OCI-LY1 (cell line): ENCODE results near the gene CNNM3.

Experiments
- H2AFZ ChIP-seq: fragments of 200-600 bp; sonication (generic), shearing (Covaris generic); 2 replicates; pipeline ENCODE4 v1.6.0; 2014; ENCODE audit warnings: antibody characterized with exemption, mild to moderate bottlenecking, low read length
- H3F3A ChIP-seq: fragments of 200-600 bp; sonication (generic), shearing (Covaris generic); 2 replicates; pipeline ENCODE4 v1.6.0; 2014; ENCODE audit warnings: mild to moderate bottlenecking, antibody characterized with exemption, low read length, moderate library complexity; ENCODE audit not compliant: insufficient read depth
- H3K27ac ChIP-seq: fragments of 200-600 bp; sonication (generic); 2 replicates; pipeline ENCODE4 v1.5.1; 2014; ENCODE audit warnings: low read length, mixed run types, mild to moderate bottlenecking, low read depth; ENCODE audit not compliant: poor library complexity, severe bottlenecking
- H3K27me3 ChIP-seq: fragments of 200-600 bp; sonication (generic); 2 replicates; pipeline ENCODE4 v1.6.0; 2014; ENCODE audit warnings: antibody characterized with exemption, mild to moderate bottlenecking, low read length, moderate library complexity; ENCODE audit not compliant: insufficient read depth
- H3K36me3 ChIP-seq: fragments of 200-600 bp; sonication (generic); 2 replicates; pipeline ENCODE4 v1.6.1; 2014; ENCODE audit warnings: mild to moderate bottlenecking, antibody characterized with exemption, low read length, moderate library complexity, mixed read lengths; ENCODE audit not compliant: insufficient read depth
- H3K4me1 ChIP-seq: fragments of 200-600 bp; sonication (generic); 2 replicates; pipeline ENCODE4 v1.5.1; 2014; ENCODE audit warnings: mild to moderate bottlenecking, low read length, moderate library complexity; ENCODE audit not compliant: insufficient read depth, severe bottlenecking
- H3K4me2 ChIP-seq: fragments of 200-600 bp; sonication (generic), shearing (Covaris generic); 2 replicates; pipeline ENCODE4 v1.6.1; 2014; ENCODE audit warnings: low read length
- H3K4me3 ChIP-seq: fragments of 200-600 bp; sonication (generic); 2 replicates; pipeline ENCODE4 v1.5.1; 2014; ENCODE audit warnings: low read length, low read depth, mild to moderate bottlenecking, mixed read lengths; ENCODE audit not compliant: poor library complexity, severe bottlenecking
- H3K79me2 ChIP-seq: fragments of 200-600 bp; shearing (Covaris generic); 2 replicates; pipeline ENCODE4 v1.6.1; 2016; ENCODE audit warnings: mixed run types, low read length, mixed read lengths; ENCODE audit not compliant: insufficient read depth
- H3K9ac ChIP-seq: fragments of 200-600 bp; sonication (generic), shearing (Covaris generic); 2 replicates; pipeline ENCODE4 v1.6.1; 2014; ENCODE audit warnings: mild to moderate bottlenecking, low read length, mixed read lengths
- H3K9me2 ChIP-seq: fragments of 200-600 bp; sonication (generic), shearing (Covaris generic); 2 replicates; pipeline ENCODE4 v1.6.1; 2014; ENCODE audit warnings: low read depth, mild to moderate bottlenecking, low read length, mixed read lengths
- H3K9me3 ChIP-seq: fragments of 200-600 bp; shearing (Covaris generic); 2 replicates; pipeline ENCODE4 v1.6.1; 2014; ENCODE audit warnings: low read length, mixed read lengths
- H4K20me1 ChIP-seq: fragments of 200-600 bp; sonication (generic), shearing (Covaris generic); 2 replicates; pipeline ENCODE4 v1.6.0; 2016; ENCODE audit warnings: mild to moderate bottlenecking, low read length; ENCODE audit not compliant: insufficient read depth
- CTCF ChIP-seq: fragments of 200-600 bp; sonication (generic), shearing (Covaris generic); IDR thresholded peaks from 2 replicates; pipeline ENCODE4 v1.5.1; 2017; ENCODE audit warnings: mild to moderate bottlenecking, antibody characterized with exemption, low read length, moderate library complexity, mixed read lengths
- EZH2 ChIP-seq: fragments of 200-600 bp; sonication (generic), shearing (Covaris generic); IDR thresholded peaks from 2 replicates; pipeline ENCODE4 v1.8.0; 2017; ENCODE audit warnings: borderline replicate concordance, mixed run types, mild to moderate bottlenecking, antibody characterized with exemption, low read length, moderate library complexity, mixed read lengths

The CNNM3 gene

GRCh38 chr2:96824079-96824870, 8.2 kb downstream of the CNNM3 start:
- no peaks in the 10 kb centered on the region for H3K9me3 ChIP-seq
- no peak overlapping the region for H3K4me3 ChIP-seq
- no peaks in the 10 kb centered on the region for H3K27me3 ChIP-seq
- no peak for TF ChIP-seq CTCF
- TF ChIP-seq EZH2, result no peak
- no peak overlapping the region for H2AFZ ChIP-seq
- H3K4me1 ChIP-seq, result peaks cover 20% of the 10 kb centered on the region
- H4K20me1 ChIP-seq, result no peaks in the 10 kb centered on the region
- no peak overlapping the region for H3K9ac ChIP-seq
- H3K27ac ChIP-seq, result no peak overlapping the region
- no peak overlapping the region for H3K4me2 ChIP-seq
- no peaks in the 10 kb centered on the region for H3K79me2 ChIP-seq
- no peaks in the 10 kb centered on the region for H3K9me2 ChIP-seq
- H3K36me3 ChIP-seq, result peaks cover 43% of the 10 kb centered on the region
- no peaks in the 10 kb centered on the region for H3F3A ChIP-seq

GRCh38 chr2:96825057-96825456, 9.0 kb downstream of the CNNM3 start:
- Histone ChIP-seq H4K20me1 (no peaks in the 10 kb centered on the region), H3K4me2 (no peak overlapping the region), H3K27ac (no peak overlapping the region), H3K27me3 (no peaks in the 10 kb centered on the region), H3K9me3 (no peaks in the 10 kb centered on the region), H3K9ac (no peak overlapping the region), H3K36me3 (peaks cover 47% of the 10 kb centered on the region), H2AFZ (no peak overlapping the region), H3K4me1 (peaks cover 13% of the 10 kb centered on the region), H3K4me3 (no peak overlapping the region), H3F3A (no peaks in the 10 kb centered on the region), H3K9me2 (no peaks in the 10 kb centered on the region), H3K79me2 (no peaks in the 10 kb centered on the region)
- TF ChIP-seq EZH2 (no peak), CTCF (no peak)

- Histone ChIP-seq H3F3A (no peaks in the 10 kb centered on the region), H3K4me1 (no peaks in the 10 kb centered on the region), H2AFZ (no peak overlapping the region), H3K79me2 (no peaks in the 10 kb centered on the region), H3K4me2 (no peak overlapping the region), H3K27me3 (no peaks in the 10 kb centered on the region), H3K36me3 (peaks cover 55% of the 10 kb centered on the region), H4K20me1 (no peaks in the 10 kb centered on the region), H3K9ac (no peak overlapping the region), H3K4me3 (no peak overlapping the region), H3K9me3 (no peaks in the 10 kb centered on the region), H3K9me2 (no peaks in the 10 kb centered on the region), H3K27ac (no peak overlapping the region)
- TF ChIP-seq CTCF (no peak), EZH2 (no peak)
Observed at GRCh38 chr2:96826546-96827278, 10.6 kb downstream of the CNNM3 start.
